ENCODE measurements around the gene ST8SIA1.

The ST8SIA1 gene

GRCh38 chr12:22276867-22277266 lies 57.6 kb downstream of the ST8SIA1 start:
- no peaks in the 10 kb centered on the region for H3K9me3 ChIP-seq (ENCODE audit: control insufficient read depth, insufficient read depth, low read depth, low read length)
- no peaks in the 10 kb centered on the region for H3K4me1 ChIP-seq (ENCODE audit: control insufficient read depth, insufficient read depth, low read length)
- no peak overlapping the region for H3K27ac ChIP-seq (ENCODE audit: extremely low read depth, low read depth, low read length)
- TF ChIP-seq ZNF324 (tag by site-specific recombination; IDR thresholded peaks at IDR 0.05) (no peak), ZNF449 (tag by site-specific recombination; IDR thresholded peaks at IDR 0.05) (no peak), ZNF677 (tag by site-specific recombination; IDR thresholded peaks at IDR 0.05) (no peak), ZNF510 (tag by site-specific recombination; IDR thresholded peaks at IDR 0.05; ENCODE audit: insufficient replicate concordance) (no peak), ZNF488 (tag by site-specific recombination; IDR thresholded peaks at IDR 0.05) (no peak), ZNF157 (tag by site-specific recombination; IDR thresholded peaks at IDR 0.05) (no peak), PRDM1 (tag by site-specific recombination; IDR thresholded peaks at IDR 0.05) (no peak), ZNF211 (tag by site-specific recombination; IDR thresholded peaks at IDR 0.05; ENCODE audit: low read depth) (no peak), GLI2 (tag by site-specific recombination; IDR thresholded peaks at IDR 0.05; ENCODE audit: borderline replicate concordance, low read depth) (no peak), KLF7 (tag by site-specific recombination; IDR thresholded peaks at IDR 0.05; ENCODE audit: borderline replicate concordance) (no peak), MZF1 (tag by site-specific recombination; IDR thresholded peaks at IDR 0.05; ENCODE audit: borderline replicate concordance) (no peak), ZNF792 (tag by site-specific recombination; IDR thresholded peaks at IDR 0.05) (no peak), PRDM2 (tag by site-specific recombination; IDR thresholded peaks at IDR 0.05; ENCODE audit: borderline replicate concordance) (no peak), ZNF398 (tag by site-specific recombination; IDR thresholded peaks at IDR 0.05) (no peak), ZNF791 (tag by site-specific recombination; IDR thresholded peaks at IDR 0.05) (no peak), ZNF624 (tag by site-specific recombination; IDR thresholded peaks at IDR 0.05) (no peak), CTCF (tag by site-specific recombination; IDR thresholded peaks at IDR 0.05) (no peak), INSM2 (tag by site-specific recombination; IDR thresholded peaks at IDR 0.05) (no peak)
- no peak overlapping the region for H3K4me3 ChIP-seq (ENCODE audit: low read depth, low read length)
- CTCF ChIA-PET = no interaction called here
- H3K36me3 ChIP-seq (ENCODE audit: control insufficient read depth in 2 of 2, insufficient read depth in 1 of 2, low read length in 2 of 2) = no peaks in the 10 kb centered on the region
- POLR2A ChIA-PET = no interaction called here
